Measurements from ENCODE around the gene CD1D. TPM values are rescaled to one million over a fixed set of nuclear protein-coding genes. Genes with fewer than 3 reads are reported as not detected.
"Not testable (repeated sequence)": the region's sequence is repeated elsewhere in the genome, so short reads cannot be mapped to it uniquely, and the experiment has no call there.

CD1D gene
- total RNA-seq, 1 experiment from 2014 or later, result not detected

DNA sequence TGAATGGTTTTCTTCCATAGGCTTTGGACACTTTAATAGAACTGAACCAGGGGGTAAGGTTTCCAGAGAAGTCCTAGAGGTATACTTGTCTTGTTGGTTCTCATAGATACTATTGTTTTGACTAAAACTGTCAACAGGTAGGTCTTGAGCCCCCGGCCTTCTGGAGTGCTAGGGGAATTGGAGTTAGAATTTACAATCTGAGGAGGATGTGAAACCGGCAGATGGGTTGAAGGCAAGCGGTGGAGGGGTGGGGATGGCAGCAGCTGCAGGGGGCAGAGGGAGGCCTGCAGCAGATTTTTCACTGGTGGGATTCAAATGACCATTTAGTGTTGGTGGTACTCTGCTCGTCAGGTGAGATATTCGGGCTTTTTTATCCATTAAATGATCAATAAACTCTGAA lies 4.3 kb upstream of the CD1D start:
- ChIA-PET CTCF (no interaction called here), POLR2A (no interaction called here)
- DNase-seq (ENCODE audit: low read depth, low spot score), result no peak
- H3K4me1 ChIP-seq (ENCODE audit: control insufficient read depth, insufficient read depth, low read length), result no peaks in the 10 kb centered on the region
- H3K4me3 ChIP-seq (ENCODE audit: low read depth in 2 of 2, low read length in 2 of 2), result no peak overlapping the region
- peaks cover 29% of the 10 kb centered on the region for H3K27me3 ChIP-seq (ENCODE audit: control insufficient read depth, insufficient read depth, low read length)
- intact Hi-C loops (cut with micrococcal nuclease; ENCODE audit: unreplicated experiment) (no loop called here), in situ Hi-C loops (cut with HindIII; ENCODE audit: low pct_unique_long_range_greater_than_20kb, low sequenced_read_pairs) (no loop called here)
- ATAC-seq, result no peak
- no peaks in the 10 kb centered on the region for H3K9me3 ChIP-seq (ENCODE audit: control insufficient read depth, insufficient read depth, low read depth, low read length)
- H3K27ac ChIP-seq (ENCODE audit: low read length), result no peak overlapping the region
- no peak for TF ChIP-seq POLR2AphosphoS5 (IDR thresholded peaks at IDR 0.05; ENCODE audit: low read depth, low read length)
- TF ChIP-seq SIN3A (IDR thresholded peaks at IDR 0.05; ENCODE audit: borderline replicate concordance, insufficient read depth, low read depth, low read length), result no peak
- no TSS peak for BruUV-seq (replicated peaks)
- H3K36me3 ChIP-seq (ENCODE audit: control insufficient read depth, insufficient read depth, low read length), result no peaks in the 10 kb centered on the region

GRCh38 chr1:158176849-158177699 lies 3.6 kb upstream of the CD1D start:
- H3K27me3 ChIP-seq (ENCODE audit: control insufficient read depth, insufficient read depth, low read length), result peaks cover 34% of the 10 kb centered on the region
- in situ Hi-C loops (cut with HindIII; ENCODE audit: low pct_unique_long_range_greater_than_20kb, low sequenced_read_pairs); H3K9me3 ChIP-seq (ENCODE audit: control insufficient read depth, insufficient read depth, low read depth, low read length): not testable (repeated sequence)

DNA sequence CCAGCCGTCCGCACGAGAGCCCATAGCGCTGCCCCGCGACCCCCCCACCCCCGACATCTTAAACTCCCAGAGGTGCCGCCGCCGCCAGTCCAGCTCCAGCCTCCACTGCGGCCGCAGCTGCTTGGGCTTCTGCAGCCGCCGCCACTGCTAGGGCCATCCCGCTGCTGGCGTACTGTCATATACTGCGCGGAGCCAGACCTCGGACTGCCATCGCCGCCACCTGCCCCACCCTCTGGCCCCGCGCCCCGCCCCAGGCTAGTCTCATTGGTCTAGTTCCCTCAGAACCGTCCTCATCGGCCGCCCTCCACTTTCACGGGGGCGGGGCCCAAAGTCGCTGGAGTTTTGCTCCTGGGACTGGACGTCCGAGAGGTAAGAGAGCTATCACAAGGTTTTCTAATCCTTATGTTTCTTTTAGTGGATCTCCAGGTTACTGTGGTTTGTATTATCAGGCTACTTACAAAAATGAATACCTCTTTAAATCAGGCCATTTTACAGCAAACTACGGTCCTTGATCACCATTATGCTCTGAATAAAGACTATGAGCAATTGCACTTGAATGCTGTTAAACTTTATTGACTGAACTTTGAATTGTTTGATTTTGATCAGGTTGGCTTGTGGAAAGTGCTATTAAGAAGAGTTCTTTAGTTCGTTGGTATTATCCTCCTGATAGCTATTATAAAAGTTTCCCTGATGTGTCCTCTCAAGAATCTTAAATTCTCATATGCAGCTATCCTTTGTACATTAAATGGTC lies 2.8 kb upstream of the CD1D start:
- in situ Hi-C loops (cut with HindIII; ENCODE audit: low pct_unique_long_range_greater_than_20kb, low sequenced_read_pairs), result no loop called here
- Histone ChIP-seq H3K9me3 (ENCODE audit: control insufficient read depth, insufficient read depth, low read depth, low read length) (no peaks in the 10 kb centered on the region), H3K27ac (ENCODE audit: low read length) (no peak overlapping the region), H3K4me3 (ENCODE audit: low read depth in 2 of 2, low read length in 2 of 2) (peak overlapping the region; percentile 23 to 30), H3K4me1 (ENCODE audit: control insufficient read depth, insufficient read depth, low read length) (no peaks in the 10 kb centered on the region), H3K36me3 (ENCODE audit: control insufficient read depth, insufficient read depth, low read length) (no peaks in the 10 kb centered on the region), H3K27me3 (ENCODE audit: control insufficient read depth, insufficient read depth, low read length) (peaks cover 36% of the 10 kb centered on the region)
- DNase-seq (ENCODE audit: low read depth, low spot score) (no peak), ATAC-seq (peak; percentile 91)
- CTCF ChIA-PET, result no interaction called here
- POLR2A ChIA-PET, result no interaction called here
- no TSS peak for BruUV-seq (replicated peaks)
- TF ChIP-seq SIN3A (IDR thresholded peaks at IDR 0.05; ENCODE audit: borderline replicate concordance, insufficient read depth, low read depth, low read length), result no peak
- intact Hi-C loops (cut with micrococcal nuclease; ENCODE audit: unreplicated experiment), result no loop called here

More at GRCh38 chr1:158176849-158177699, 3.6 kb upstream of the CD1D start:
- H3K4me3 ChIP-seq (ENCODE audit: low read depth in 2 of 2, low read length in 2 of 2), result peak overlapping the region in 1 of 2 experiments; percentile 23; a peak in 2 of 4 replicates
- H3K4me1 ChIP-seq (ENCODE audit: control insufficient read depth, insufficient read depth, low read length); H3K27ac ChIP-seq (ENCODE audit: low read length); intact Hi-C loops (cut with micrococcal nuclease; ENCODE audit: unreplicated experiment); BruUV-seq (replicated peaks); CTCF ChIA-PET; H3K36me3 ChIP-seq (ENCODE audit: control insufficient read depth, insufficient read depth, low read length); DNase-seq (ENCODE audit: low read depth, low spot score); POLR2A ChIA-PET: not testable (repeated sequence)
- peak; percentile 38; the same call in 1 of the 2 replicates for ATAC-seq

DNA sequence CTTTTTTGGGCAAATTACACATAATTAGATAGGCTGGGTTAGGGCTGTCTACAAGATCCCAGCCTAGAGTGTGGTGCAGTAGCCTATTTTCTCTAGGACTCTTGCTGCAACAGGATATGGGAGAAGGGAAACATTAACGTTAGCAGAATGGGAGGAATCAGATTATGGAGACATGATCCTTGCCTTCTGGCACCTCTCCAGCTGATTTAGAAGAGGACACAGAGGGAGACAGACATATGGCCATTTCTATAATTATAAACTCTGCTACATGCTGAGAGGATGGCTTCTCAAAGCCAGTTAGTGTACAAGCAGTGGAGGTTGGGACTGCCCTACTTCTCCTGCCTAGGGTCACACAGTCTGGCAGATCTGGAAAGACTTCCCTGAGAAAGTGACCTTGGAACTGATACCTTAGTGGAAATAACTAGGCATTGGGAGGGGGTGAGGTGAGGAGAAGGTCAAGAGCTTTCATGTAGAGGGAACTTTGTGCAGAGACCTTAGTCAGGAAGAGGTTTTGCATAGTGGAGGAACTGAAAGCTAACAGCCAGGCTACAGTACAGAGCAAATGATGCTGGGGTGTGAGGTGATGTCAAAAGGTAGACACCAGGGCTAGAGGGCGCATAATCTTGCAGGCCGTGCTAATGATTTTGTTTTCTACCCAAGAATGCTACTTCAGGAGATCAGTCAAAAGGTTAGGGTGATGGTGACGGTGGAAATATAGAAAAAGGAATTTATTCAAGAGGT lies 1.2 kb upstream of the CD1D start:
- BruUV-seq (replicated peaks), result no TSS peak
- CTCF ChIA-PET, result no interaction called here
- intact Hi-C loops (cut with micrococcal nuclease; ENCODE audit: unreplicated experiment), result no loop called here

More for the DNA sequence above, 1.2 kb upstream of the CD1D start:
- H3K36me3 ChIP-seq (ENCODE audit: control insufficient read depth, insufficient read depth, low read length), result no peaks in the 10 kb centered on the region
- TF ChIP-seq POLR2AphosphoS5 (IDR thresholded peaks at IDR 0.05; ENCODE audit: low read depth, low read length) (no peak), CTCF (IDR thresholded peaks at IDR 0.05) (no peak), REST (IDR thresholded peaks at IDR 0.05; ENCODE audit: insufficient read depth in 1 of 2, low read depth in 2 of 2, low read length in 1 of 2) (no peak), TCF7L2 (IDR thresholded peaks at IDR 0.05; ENCODE audit: low read depth, low read length) (no peak), SIN3A (IDR thresholded peaks at IDR 0.05; ENCODE audit: borderline replicate concordance, insufficient read depth, low read depth, low read length) (no peak)
- no peak overlapping the region for H3K27ac ChIP-seq (ENCODE audit: low read length)
- H3K27me3 ChIP-seq (ENCODE audit: control insufficient read depth, insufficient read depth, low read length), result peaks cover 38% of the 10 kb centered on the region
- H3K4me1 ChIP-seq (ENCODE audit: control insufficient read depth, insufficient read depth, low read length), result no peaks in the 10 kb centered on the region
- ATAC-seq (no peak), DNase-seq (ENCODE audit: low read depth, low spot score) (no peak)
- POLR2A ChIA-PET, result no interaction called here
- H3K4me3 ChIP-seq (ENCODE audit: low read depth in 2 of 2, low read length in 2 of 2), result no peak overlapping the region
- H3K9me3 ChIP-seq (ENCODE audit: control insufficient read depth, insufficient read depth, low read depth, low read length), result no peaks in the 10 kb centered on the region
- in situ Hi-C loops (cut with HindIII; ENCODE audit: low pct_unique_long_range_greater_than_20kb, low sequenced_read_pairs), result no loop called here
